ENCODE data around the gene DCC.

DCC gene

GRCh38 chr18:53126210-53126609, 786.2 kb downstream of the DCC start:
- DNase-seq, result no peak

- no peak for DNase-seq
These were observed 791.0 kb downstream of the DCC start for GRCh38 chr18:53131001-53131400.

- no peak for DNase-seq
These were observed 794.7 kb downstream of the DCC start for GRCh38 chr18:53134711-53135110.

GRCh38 chr18:53135654-53136053, 795.7 kb downstream of the DCC start:
- DNase-seq, result no peak

GRCh38 chr18:53139746-53140500, 799.9 kb downstream of the DCC start:
- no peak for DNase-seq

GRCh38 chr18:53142005-53142404, 802.0 kb downstream of the DCC start:
- DNase-seq, result no peak

GRCh38 chr18:53147472-53147871, 807.5 kb downstream of the DCC start:
- DNase-seq, result no peak

GRCh38 chr18:53148123-53148522, 808.1 kb downstream of the DCC start:
- no peak for DNase-seq

GRCh38 chr18:53152476-53152875, 812.5 kb downstream of the DCC start:
- DNase-seq, result no peak

GRCh38 chr18:53153281-53153680, 813.3 kb downstream of the DCC start:
- no peak for DNase-seq

GRCh38 chr18:53153800-53154199, 813.8 kb downstream of the DCC start:
- DNase-seq, result no peak

- DNase-seq, result no peak
These were observed 825.8 kb downstream of the DCC start for GRCh38 chr18:53165770-53166169.

- DNase-seq, result no peak
These were observed 829.3 kb downstream of the DCC start for GRCh38 chr18:53169346-53169745.

- DNase-seq, result no peak
These were observed 851.6 kb downstream of the DCC start for GRCh38 chr18:53191634-53192033.

GRCh38 chr18:53193870-53194269, 853.9 kb downstream of the DCC start:
- DNase-seq, result no peak

- no peak for DNase-seq
These were observed 879.9 kb downstream of the DCC start for GRCh38 chr18:53219853-53220252.

- DNase-seq, result no peak
These were observed 884.3 kb downstream of the DCC start for GRCh38 chr18:53224128-53224778.

GRCh38 chr18:53225567-53226325, 885.7 kb downstream of the DCC start:
- no peak for DNase-seq

- no peak for DNase-seq
These were observed 894.6 kb downstream of the DCC start for GRCh38 chr18:53234610-53235009.

GRCh38 chr18:53241161-53241560, 901.2 kb downstream of the DCC start:
- DNase-seq, result no peak

GRCh38 chr18:53253789-53254188, 913.8 kb downstream of the DCC start:
- DNase-seq, result no peak

GRCh38 chr18:53254265-53254664, 914.3 kb downstream of the DCC start:
- no peak for DNase-seq

- no peak for DNase-seq
These were observed 921.2 kb downstream of the DCC start for GRCh38 chr18:53261241-53261640.

- DNase-seq, result no peak
These were observed 926.9 kb downstream of the DCC start for GRCh38 chr18:53266850-53267249.

Data from activated T-cell treated with anti-CD3 and anti-CD28 coated beads for 4 hours (primary cell).